ENCODE measurements around the gene TMEM234. TPM values are rescaled to one million over a fixed set of nuclear protein-coding genes. Genes with fewer than 3 reads are reported as not detected.

The TMEM234 gene
- total and polyA plus RNA-seq, 2 of the 13 experiments (the other 11 are each of a cell fraction or from before 2014, with no cell fraction given) = 6.1 to 9.0 TPM

DNA sequence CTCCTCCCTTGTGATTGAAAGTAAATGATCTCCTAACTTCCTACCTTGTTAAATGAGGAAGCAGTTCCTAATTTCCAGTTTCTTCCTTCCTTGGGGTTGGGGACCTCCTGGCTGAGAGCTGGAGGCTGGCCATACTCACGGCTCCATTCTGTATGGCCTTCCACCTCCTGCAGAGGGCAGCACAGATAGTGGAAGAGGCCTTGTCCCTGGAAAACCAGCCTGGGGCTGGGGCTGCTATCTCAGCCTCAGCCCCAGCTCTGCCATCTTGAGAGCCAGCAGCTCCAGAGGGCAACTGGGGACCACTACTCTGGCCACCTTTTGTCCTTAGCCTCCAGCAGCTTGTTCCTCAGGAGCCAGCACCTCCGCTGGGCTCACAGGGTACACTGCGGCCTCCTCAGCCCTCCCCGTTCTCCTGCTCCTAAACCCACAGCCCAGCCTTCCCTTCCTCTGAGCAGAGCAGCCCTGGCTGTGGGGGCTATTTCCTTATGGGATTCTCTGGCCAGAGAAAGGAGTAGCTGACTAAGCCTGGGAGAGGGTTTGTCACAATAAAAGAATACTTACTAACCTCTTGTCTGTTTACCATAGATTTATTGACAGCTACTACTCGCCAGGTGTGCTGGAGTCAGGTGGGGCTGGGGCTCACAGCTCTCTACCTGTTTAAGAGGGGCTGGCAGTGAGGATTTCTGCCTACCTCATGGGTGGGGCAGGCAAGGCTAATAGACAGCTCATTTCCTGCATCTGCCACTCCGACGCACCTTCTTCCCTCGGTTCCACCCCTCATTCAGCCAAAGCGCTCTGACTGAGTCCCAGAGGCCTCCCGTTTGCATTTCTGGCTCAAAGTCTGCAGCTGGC is 6.3 kb downstream of the TMEM234 start (continued):
- TF ChIP-seq PATZ1 (CRISPR knock-in tag; IDR thresholded peaks at IDR 0.05) = peak; percentile 25; the same call in 1 of the 2 replicates
- peak; percentile 8 for TF ChIP-seq YY1 (IDR thresholded peaks at IDR 0.05; ENCODE audit: insufficient read depth, insufficient replicate concordance, low read depth, low read length)
- no peak for TF ChIP-seq CC2D1A (CRISPR knock-in tag; IDR thresholded peaks at IDR 0.05)
- TF ChIP-seq, protein P1, sequence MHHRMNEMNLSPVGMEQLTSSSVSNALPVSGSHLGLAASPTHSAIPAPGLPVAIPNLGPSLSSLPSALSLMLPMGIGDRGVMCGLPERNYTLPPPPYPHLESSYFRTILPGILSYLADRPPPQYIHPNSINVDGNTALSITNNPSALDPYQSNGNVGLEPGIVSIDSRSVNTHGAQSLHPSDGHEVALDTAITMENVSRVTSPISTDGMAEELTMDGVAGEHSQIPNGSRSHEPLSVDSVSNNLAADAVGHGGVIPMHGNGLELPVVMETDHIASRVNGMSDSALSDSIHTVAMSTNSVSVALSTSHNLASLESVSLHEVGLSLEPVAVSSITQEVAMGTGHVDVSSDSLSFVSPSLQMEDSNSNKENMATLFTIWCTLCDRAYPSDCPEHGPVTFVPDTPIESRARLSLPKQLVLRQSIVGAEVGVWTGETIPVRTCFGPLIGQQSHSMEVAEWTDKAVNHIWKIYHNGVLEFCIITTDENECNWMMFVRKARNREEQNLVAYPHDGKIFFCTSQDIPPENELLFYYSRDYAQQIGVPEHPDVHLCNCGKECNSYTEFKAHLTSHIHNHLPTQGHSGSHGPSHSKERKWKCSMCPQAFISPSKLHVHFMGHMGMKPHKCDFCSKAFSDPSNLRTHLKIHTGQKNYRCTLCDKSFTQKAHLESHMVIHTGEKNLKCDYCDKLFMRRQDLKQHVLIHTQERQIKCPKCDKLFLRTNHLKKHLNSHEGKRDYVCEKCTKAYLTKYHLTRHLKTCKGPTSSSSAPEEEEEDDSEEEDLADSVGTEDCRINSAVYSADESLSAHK (CRISPR knock-in tag; IDR thresholded peaks at IDR 0.05; ENCODE audit: borderline replicate concordance) = no peak
- TF ChIP-seq, protein P2, sequence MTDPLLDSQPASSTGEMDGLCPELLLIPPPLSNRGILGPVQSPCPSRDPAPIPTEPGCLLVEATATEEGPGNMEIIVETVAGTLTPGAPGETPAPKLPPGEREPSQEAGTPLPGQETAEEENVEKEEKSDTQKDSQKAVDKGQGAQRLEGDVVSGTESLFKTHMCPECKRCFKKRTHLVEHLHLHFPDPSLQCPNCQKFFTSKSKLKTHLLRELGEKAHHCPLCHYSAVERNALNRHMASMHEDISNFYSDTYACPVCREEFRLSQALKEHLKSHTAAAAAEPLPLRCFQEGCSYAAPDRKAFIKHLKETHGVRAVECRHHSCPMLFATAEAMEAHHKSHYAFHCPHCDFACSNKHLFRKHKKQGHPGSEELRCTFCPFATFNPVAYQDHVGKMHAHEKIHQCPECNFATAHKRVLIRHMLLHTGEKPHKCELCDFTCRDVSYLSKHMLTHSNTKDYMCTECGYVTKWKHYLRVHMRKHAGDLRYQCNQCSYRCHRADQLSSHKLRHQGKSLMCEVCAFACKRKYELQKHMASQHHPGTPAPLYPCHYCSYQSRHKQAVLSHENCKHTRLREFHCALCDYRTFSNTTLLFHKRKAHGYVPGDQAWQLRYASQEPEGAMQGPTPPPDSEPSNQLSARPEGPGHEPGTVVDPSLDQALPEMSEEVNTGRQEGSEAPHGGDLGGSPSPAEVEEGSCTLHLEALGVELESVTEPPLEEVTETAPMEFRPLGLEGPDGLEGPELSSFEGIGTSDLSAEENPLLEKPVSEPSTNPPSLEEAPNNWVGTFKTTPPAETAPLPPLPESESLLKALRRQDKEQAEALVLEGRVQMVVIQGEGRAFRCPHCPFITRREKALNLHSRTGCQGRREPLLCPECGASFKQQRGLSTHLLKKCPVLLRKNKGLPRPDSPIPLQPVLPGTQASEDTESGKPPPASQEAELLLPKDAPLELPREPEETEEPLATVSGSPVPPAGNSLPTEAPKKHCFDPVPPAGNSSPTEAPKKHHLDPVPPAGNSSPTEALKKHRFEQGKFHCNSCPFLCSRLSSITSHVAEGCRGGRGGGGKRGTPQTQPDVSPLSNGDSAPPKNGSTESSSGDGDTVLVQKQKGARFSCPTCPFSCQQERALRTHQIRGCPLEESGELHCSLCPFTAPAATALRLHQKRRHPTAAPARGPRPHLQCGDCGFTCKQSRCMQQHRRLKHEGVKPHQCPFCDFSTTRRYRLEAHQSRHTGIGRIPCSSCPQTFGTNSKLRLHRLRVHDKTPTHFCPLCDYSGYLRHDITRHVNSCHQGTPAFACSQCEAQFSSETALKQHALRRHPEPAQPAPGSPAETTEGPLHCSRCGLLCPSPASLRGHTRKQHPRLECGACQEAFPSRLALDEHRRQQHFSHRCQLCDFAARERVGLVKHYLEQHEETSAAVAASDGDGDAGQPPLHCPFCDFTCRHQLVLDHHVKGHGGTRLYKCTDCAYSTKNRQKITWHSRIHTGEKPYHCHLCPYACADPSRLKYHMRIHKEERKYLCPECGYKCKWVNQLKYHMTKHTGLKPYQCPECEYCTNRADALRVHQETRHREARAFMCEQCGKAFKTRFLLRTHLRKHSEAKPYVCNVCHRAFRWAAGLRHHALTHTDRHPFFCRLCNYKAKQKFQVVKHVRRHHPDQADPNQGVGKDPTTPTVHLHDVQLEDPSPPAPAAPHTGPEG (CRISPR knock-in tag; IDR thresholded peaks at IDR 0.05) = no peak
- no peak for TF ChIP-seq MEF2D (CRISPR knock-in tag; IDR thresholded peaks at IDR 0.05)
- TF ChIP-seq, protein P3, sequence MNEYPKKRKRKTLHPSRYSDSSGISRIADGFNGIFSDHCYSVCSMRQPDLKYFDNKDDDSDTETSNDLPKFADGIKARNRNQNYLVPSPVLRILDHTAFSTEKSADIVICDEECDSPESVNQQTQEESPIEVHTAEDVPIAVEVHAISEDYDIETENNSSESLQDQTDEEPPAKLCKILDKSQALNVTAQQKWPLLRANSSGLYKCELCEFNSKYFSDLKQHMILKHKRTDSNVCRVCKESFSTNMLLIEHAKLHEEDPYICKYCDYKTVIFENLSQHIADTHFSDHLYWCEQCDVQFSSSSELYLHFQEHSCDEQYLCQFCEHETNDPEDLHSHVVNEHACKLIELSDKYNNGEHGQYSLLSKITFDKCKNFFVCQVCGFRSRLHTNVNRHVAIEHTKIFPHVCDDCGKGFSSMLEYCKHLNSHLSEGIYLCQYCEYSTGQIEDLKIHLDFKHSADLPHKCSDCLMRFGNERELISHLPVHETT (CRISPR knock-in tag; conservative IDR thresholded peaks at IDR 0.05) = no peak
- no peak for TF ChIP-seq ZBTB7A (CRISPR knock-in tag; IDR thresholded peaks at IDR 0.05)
- TF ChIP-seq, protein P4, sequence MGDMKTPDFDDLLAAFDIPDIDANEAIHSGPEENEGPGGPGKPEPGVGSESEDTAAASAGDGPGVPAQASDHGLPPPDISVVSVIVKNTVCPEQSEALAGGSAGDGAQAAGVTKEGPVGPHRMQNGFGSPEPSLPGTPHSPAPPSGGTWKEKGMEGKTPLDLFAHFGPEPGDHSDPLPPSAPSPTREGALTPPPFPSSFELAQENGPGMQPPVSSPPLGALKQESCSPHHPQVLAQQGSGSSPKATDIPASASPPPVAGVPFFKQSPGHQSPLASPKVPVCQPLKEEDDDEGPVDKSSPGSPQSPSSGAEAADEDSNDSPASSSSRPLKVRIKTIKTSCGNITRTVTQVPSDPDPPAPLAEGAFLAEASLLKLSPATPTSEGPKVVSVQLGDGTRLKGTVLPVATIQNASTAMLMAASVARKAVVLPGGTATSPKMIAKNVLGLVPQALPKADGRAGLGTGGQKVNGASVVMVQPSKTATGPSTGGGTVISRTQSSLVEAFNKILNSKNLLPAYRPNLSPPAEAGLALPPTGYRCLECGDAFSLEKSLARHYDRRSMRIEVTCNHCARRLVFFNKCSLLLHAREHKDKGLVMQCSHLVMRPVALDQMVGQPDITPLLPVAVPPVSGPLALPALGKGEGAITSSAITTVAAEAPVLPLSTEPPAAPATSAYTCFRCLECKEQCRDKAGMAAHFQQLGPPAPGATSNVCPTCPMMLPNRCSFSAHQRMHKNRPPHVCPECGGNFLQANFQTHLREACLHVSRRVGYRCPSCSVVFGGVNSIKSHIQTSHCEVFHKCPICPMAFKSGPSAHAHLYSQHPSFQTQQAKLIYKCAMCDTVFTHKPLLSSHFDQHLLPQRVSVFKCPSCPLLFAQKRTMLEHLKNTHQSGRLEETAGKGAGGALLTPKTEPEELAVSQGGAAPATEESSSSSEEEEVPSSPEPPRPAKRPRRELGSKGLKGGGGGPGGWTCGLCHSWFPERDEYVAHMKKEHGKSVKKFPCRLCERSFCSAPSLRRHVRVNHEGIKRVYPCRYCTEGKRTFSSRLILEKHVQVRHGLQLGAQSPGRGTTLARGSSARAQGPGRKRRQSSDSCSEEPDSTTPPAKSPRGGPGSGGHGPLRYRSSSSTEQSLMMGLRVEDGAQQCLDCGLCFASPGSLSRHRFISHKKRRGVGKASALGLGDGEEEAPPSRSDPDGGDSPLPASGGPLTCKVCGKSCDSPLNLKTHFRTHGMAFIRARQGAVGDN (CRISPR knock-in tag; IDR thresholded peaks at IDR 0.05) = peak; percentile 41; the same call in 1 of the 2 replicates
